Inflammatory macrophage (primary cell): ENCODE measurements around the gene FKRP.

Experiments
- DNase-seq, 2 donors: peaks; one replicate each; pipeline ENCODE4 v3.0.0-alpha.2; 2020 to 2022

The FKRP gene

GRCh38 chr19:46719629-46720502 lies 26.0 kb upstream of the FKRP start:
- DNase-seq = no peak

GRCh38 chr19:46720503-46721239 lies 25.2 kb upstream of the FKRP start:
- no peak for DNase-seq

GRCh38 chr19:46721269-46722003 lies 24.4 kb upstream of the FKRP start:
- no peak for DNase-seq

- no peak for DNase-seq
These were observed 23.9 kb upstream of the FKRP start for GRCh38 chr19:46722004-46722380.

GRCh38 chr19:46722421-46723022 lies 23.3 kb upstream of the FKRP start:
- DNase-seq = no peak

- DNase-seq = no peak
These were observed 22.8 kb upstream of the FKRP start for GRCh38 chr19:46723023-46723461.

- no peak for DNase-seq
These were observed 22.4 kb upstream of the FKRP start for GRCh38 chr19:46723471-46723870.

GRCh38 chr19:46724468-46724867 lies 21.4 kb upstream of the FKRP start:
- DNase-seq = no peak

- no peak for DNase-seq
These were observed 20.6 kb upstream of the FKRP start for GRCh38 chr19:46725036-46725820.

- DNase-seq = no peak
These were observed 19.9 kb upstream of the FKRP start for GRCh38 chr19:46725859-46726393.

GRCh38 chr19:46726551-46726950 lies 19.3 kb upstream of the FKRP start:
- DNase-seq = no peak

- no peak for DNase-seq
These were observed 18.8 kb upstream of the FKRP start for GRCh38 chr19:46726971-46727501.

GRCh38 chr19:46727757-46728156 lies 18.1 kb upstream of the FKRP start:
- no peak for DNase-seq

- no peak for DNase-seq
These were observed 17.6 kb upstream of the FKRP start for GRCh38 chr19:46728208-46728607.

GRCh38 chr19:46728693-46729339 lies 17.0 kb upstream of the FKRP start:
- DNase-seq = peak; percentile 65 to 71

GRCh38 chr19:46729696-46730095 lies 16.2 kb upstream of the FKRP start:
- no peak for DNase-seq

- no peak for DNase-seq
These were observed 15.7 kb upstream of the FKRP start for GRCh38 chr19:46730187-46730586.

GRCh38 chr19:46730595-46730994 lies 15.3 kb upstream of the FKRP start:
- DNase-seq = no peak

GRCh38 chr19:46731007-46731501 lies 14.8 kb upstream of the FKRP start:
- DNase-seq = peak; percentile 86 to 89

GRCh38 chr19:46731584-46731983 lies 14.3 kb upstream of the FKRP start:
- DNase-seq = peak; percentile 69 to 82
